WTC11 (cell line): ENCODE data around the gene ALS2CL. TPM values are rescaled to one million over a fixed set of nuclear protein-coding genes. Genes with fewer than 3 reads are reported as not detected.

Experiments used
- ATF2 ChIP-seq: sonication (generic); formaldehyde crosslinking; IDR thresholded peaks from 2 replicates; pipeline ENCODE4 v1.8.1; 2022; ENCODE audit warnings: low read depth, missing genetic modification reagents, borderline replicate concordance
- ERG ChIP-seq: fragments of 250-450 bp; sonication (Bioruptor Pico); IDR thresholded peaks from 2 replicates; pipeline ENCODE4 v1.8.0; 2021; ENCODE audit warnings: mild to moderate bottlenecking
- HMGA2 ChIP-seq: fragments of 250-450 bp; sonication (Bioruptor Pico); IDR thresholded peaks from 2 replicates; pipeline ENCODE4 v1.4.0; 2021; ENCODE audit warnings: mild to moderate bottlenecking, moderate library complexity
- IRF1 ChIP-seq: sonication (generic); formaldehyde crosslinking; IDR thresholded peaks from 2 replicates; pipeline ENCODE4 v1.8.0; 2023; ENCODE audit warnings: missing genetic modification reagents
- NFATC4 ChIP-seq: fragments of 250-450 bp; sonication (Bioruptor Pico); IDR thresholded peaks from 2 replicates; pipeline ENCODE4 v1.9.0; 2021; ENCODE audit warnings: mild to moderate bottlenecking
- NR1H2 ChIP-seq: sonication (generic); formaldehyde crosslinking; IDR thresholded peaks from 2 replicates; pipeline ENCODE4 v1.9.0; 2021; ENCODE audit warnings: mild to moderate bottlenecking, moderate library complexity, missing genetic modification reagents
- PREB ChIP-seq: sonication (generic); formaldehyde crosslinking; IDR thresholded peaks from 2 replicates; pipeline ENCODE4 v1.8.1; 2022; ENCODE audit warnings: mild to moderate bottlenecking, missing genetic modification reagents, moderate library complexity, borderline replicate concordance
- SP1 ChIP-seq: sonication (generic); formaldehyde crosslinking; conservative IDR thresholded peaks from 2 replicates; pipeline ENCODE4 v1.8.1; 2022; ENCODE audit warnings: missing genetic modification reagents
- TCF7 ChIP-seq: sonication (generic); formaldehyde crosslinking; IDR thresholded peaks from 2 replicates; pipeline ENCODE4 v1.8.0; 2022; ENCODE audit warnings: mild to moderate bottlenecking, low read depth, missing genetic modification reagents, moderate library complexity
- TEAD1 ChIP-seq: sonication (generic); formaldehyde crosslinking; IDR thresholded peaks from 2 replicates; pipeline ENCODE4 v1.8.0; 2022; ENCODE audit warnings: mild to moderate bottlenecking, missing genetic modification reagents
- ZBTB21 ChIP-seq: sonication (generic); formaldehyde crosslinking; IDR thresholded peaks from 2 replicates; pipeline ENCODE4 v1.8.1; 2023; ENCODE audit warnings: mild to moderate bottlenecking, missing genetic modification reagents, borderline replicate concordance
- ZNF232 ChIP-seq: sonication (generic); formaldehyde crosslinking; IDR thresholded peaks from 2 replicates; pipeline ENCODE4 v1.8.0; 2022; ENCODE audit warnings: mild to moderate bottlenecking, missing genetic modification reagents
- ZNF263 ChIP-seq: sonication (generic); formaldehyde crosslinking; IDR thresholded peaks from 2 replicates; pipeline ENCODE4 v1.8.1; 2022; ENCODE audit warnings: low read depth, mild to moderate bottlenecking, moderate library complexity, missing genetic modification reagents
- ZNF423 ChIP-seq: fragments of 250-450 bp; sonication (Bioruptor Pico); IDR thresholded peaks from 2 replicates; pipeline ENCODE4 v2.1.2; 2022; ENCODE audit warnings: mild to moderate bottlenecking, moderate library complexity
- ZNF532 ChIP-seq: fragments of 250-450 bp; sonication (Bioruptor Pico); IDR thresholded peaks from 2 replicates; pipeline ENCODE4 v1.9.0; 2021; ENCODE audit warnings: mild to moderate bottlenecking, borderline replicate concordance
- total RNA-seq: library from RNA; stranded (reverse); gene quantifications from 3 replicates; pipeline ENCODE4 v1.2.3, GENCODE V29; 2021
- TF ChIP-seq, protein P1 (sequence below): sonication (generic); formaldehyde crosslinking; IDR thresholded peaks from 2 replicates; pipeline ENCODE4 v1.8.1; 2023; ENCODE audit warnings: mild to moderate bottlenecking, moderate library complexity, missing genetic modification reagents
- TF ChIP-seq, protein P2 (sequence below): sonication (generic); formaldehyde crosslinking; IDR thresholded peaks from 2 replicates; pipeline ENCODE4 v1.8.1; 2022; ENCODE audit warnings: missing genetic modification reagents, borderline replicate concordance
- TF ChIP-seq, protein P3 (sequence below): sonication (generic); formaldehyde crosslinking; IDR thresholded peaks from 2 replicates; pipeline ENCODE4 v1.8.0; 2022; ENCODE audit warnings: mild to moderate bottlenecking, missing genetic modification reagents
- TF ChIP-seq, protein P4 (sequence below): fragments of 200-600 bp; IDR thresholded peaks from 2 replicates; pipeline ENCODE4 v1.8.0; 2022; ENCODE audit warnings: antibody characterized with exemption
- TF ChIP-seq, protein P5 (sequence below): sonication (generic); formaldehyde crosslinking; IDR thresholded peaks from 2 replicates; pipeline ENCODE4 v1.8.0; 2022; ENCODE audit warnings: mild to moderate bottlenecking, missing genetic modification reagents
- TF ChIP-seq, protein P6 (sequence below): sonication (generic); formaldehyde crosslinking; IDR thresholded peaks from 2 replicates; pipeline ENCODE4 v1.8.1; 2023; ENCODE audit warnings: mild to moderate bottlenecking, missing genetic modification reagents

The ALS2CL gene
- total RNA-seq, 1 experiment from 2014 or later, result 12.6 TPM

GRCh38 chr3:46705022-46705530, 11.6 kb upstream of the ALS2CL start (continued):
- TF ChIP-seq, protein P1, sequence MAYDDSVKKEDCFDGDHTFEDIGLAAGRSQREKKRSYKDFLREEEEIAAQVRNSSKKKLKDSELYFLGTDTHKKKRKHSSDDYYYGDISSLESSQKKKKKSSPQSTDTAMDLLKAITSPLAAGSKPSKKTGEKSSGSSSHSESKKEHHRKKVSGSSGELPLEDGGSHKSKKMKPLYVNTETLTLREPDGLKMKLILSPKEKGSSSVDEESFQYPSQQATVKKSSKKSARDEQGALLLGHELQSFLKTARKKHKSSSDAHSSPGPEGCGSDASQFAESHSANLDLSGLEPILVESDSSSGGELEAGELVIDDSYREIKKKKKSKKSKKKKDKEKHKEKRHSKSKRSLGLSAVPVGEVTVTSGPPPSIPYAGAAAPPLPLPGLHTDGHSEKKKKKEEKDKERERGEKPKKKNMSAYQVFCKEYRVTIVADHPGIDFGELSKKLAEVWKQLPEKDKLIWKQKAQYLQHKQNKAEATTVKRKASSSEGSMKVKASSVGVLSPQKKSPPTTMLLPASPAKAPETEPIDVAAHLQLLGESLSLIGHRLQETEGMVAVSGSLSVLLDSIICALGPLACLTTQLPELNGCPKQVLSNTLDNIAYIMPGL (CRISPR knock-in tag), result no peak
- TF ChIP-seq, protein P2, sequence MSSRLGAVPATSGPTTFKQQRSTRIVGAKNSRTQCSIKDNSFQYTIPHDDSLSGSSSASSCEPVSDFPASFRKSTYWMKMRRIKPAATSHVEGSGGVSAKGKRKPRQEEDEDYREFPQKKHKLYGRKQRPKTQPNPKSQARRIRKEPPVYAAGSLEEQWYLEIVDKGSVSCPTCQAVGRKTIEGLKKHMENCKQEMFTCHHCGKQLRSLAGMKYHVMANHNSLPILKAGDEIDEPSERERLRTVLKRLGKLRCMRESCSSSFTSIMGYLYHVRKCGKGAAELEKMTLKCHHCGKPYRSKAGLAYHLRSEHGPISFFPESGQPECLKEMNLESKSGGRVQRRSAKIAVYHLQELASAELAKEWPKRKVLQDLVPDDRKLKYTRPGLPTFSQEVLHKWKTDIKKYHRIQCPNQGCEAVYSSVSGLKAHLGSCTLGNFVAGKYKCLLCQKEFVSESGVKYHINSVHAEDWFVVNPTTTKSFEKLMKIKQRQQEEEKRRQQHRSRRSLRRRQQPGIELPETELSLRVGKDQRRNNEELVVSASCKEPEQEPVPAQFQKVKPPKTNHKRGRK (CRISPR knock-in tag), result no peak
- TF ChIP-seq ZNF263 (CRISPR knock-in tag) (no peak), ZNF423 (CRISPR knock-in tag) (no peak), SP1 (CRISPR knock-in tag) (no peak), ZNF532 (CRISPR knock-in tag) (no peak), ZBTB21 (CRISPR knock-in tag) (no peak), NFATC4 (CRISPR knock-in tag) (no peak), TCF7 (CRISPR knock-in tag) (no peak), ATF2 (no peak), NR1H2 (CRISPR knock-in tag) (no peak), TEAD1 (0 out of 2 replicates have a peak, but pooled peaks have one; percentile 18), HMGA2 (CRISPR knock-in tag) (no peak), ZNF232 (CRISPR knock-in tag) (no peak), IRF1 (CRISPR knock-in tag) (no peak), PREB (no peak), ERG (CRISPR knock-in tag) (no peak)
- TF ChIP-seq, protein P3, sequence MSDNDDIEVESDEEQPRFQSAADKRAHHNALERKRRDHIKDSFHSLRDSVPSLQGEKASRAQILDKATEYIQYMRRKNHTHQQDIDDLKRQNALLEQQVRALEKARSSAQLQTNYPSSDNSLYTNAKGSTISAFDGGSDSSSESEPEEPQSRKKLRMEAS, result no peak
- TF ChIP-seq, protein P4, sequence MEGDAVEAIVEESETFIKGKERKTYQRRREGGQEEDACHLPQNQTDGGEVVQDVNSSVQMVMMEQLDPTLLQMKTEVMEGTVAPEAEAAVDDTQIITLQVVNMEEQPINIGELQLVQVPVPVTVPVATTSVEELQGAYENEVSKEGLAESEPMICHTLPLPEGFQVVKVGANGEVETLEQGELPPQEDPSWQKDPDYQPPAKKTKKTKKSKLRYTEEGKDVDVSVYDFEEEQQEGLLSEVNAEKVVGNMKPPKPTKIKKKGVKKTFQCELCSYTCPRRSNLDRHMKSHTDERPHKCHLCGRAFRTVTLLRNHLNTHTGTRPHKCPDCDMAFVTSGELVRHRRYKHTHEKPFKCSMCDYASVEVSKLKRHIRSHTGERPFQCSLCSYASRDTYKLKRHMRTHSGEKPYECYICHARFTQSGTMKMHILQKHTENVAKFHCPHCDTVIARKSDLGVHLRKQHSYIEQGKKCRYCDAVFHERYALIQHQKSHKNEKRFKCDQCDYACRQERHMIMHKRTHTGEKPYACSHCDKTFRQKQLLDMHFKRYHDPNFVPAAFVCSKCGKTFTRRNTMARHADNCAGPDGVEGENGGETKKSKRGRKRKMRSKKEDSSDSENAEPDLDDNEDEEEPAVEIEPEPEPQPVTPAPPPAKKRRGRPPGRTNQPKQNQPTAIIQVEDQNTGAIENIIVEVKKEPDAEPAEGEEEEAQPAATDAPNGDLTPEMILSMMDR, result peak; percentile 97
- TF ChIP-seq, protein P5, sequence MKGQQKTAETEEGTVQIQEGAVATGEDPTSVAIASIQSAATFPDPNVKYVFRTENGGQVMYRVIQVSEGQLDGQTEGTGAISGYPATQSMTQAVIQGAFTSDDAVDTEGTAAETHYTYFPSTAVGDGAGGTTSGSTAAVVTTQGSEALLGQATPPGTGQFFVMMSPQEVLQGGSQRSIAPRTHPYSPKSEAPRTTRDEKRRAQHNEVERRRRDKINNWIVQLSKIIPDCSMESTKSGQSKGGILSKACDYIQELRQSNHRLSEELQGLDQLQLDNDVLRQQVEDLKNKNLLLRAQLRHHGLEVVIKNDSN (CRISPR knock-in tag), result no peak
- TF ChIP-seq, protein P6, sequence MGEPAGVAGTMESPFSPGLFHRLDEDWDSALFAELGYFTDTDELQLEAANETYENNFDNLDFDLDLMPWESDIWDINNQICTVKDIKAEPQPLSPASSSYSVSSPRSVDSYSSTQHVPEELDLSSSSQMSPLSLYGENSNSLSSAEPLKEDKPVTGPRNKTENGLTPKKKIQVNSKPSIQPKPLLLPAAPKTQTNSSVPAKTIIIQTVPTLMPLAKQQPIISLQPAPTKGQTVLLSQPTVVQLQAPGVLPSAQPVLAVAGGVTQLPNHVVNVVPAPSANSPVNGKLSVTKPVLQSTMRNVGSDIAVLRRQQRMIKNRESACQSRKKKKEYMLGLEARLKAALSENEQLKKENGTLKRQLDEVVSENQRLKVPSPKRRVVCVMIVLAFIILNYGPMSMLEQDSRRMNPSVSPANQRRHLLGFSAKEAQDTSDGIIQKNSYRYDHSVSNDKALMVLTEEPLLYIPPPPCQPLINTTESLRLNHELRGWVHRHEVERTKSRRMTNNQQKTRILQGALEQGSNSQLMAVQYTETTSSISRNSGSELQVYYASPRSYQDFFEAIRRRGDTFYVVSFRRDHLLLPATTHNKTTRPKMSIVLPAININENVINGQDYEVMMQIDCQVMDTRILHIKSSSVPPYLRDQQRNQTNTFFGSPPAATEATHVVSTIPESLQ, result no peak
